ENCODE data around the gene SCLY.
"Not testable (repeated sequence)": the region's sequence is repeated elsewhere in the genome, so short reads cannot be mapped to it uniquely, and the experiment has no call there.

SCLY gene

GRCh38 chr2:238113611-238114010 is 52.8 kb downstream of the SCLY start:
- DNase-seq (ENCODE audit: low read depth, low spot score) = no peak

- DNase-seq (ENCODE audit: low read depth, low spot score) = no peak
These were observed 53.6 kb downstream of the SCLY start for GRCh38 chr2:238114331-238114841.

GRCh38 chr2:238114851-238115660 is 54.3 kb downstream of the SCLY start:
- DNase-seq (ENCODE audit: low read depth, low spot score) = no peak

GRCh38 chr2:238115709-238116108 is 54.9 kb downstream of the SCLY start:
- DNase-seq (ENCODE audit: low read depth, low spot score) = not testable (repeated sequence)

- DNase-seq (ENCODE audit: low read depth, low spot score) = no peak
These were observed 55.7 kb downstream of the SCLY start for GRCh38 chr2:238116298-238117198.

- DNase-seq (ENCODE audit: low read depth, low spot score) = no peak
These were observed 56.7 kb downstream of the SCLY start for GRCh38 chr2:238117199-238118154.

- DNase-seq (ENCODE audit: low read depth, low spot score) = no peak
These were observed 59.1 kb downstream of the SCLY start for GRCh38 chr2:238119756-238120462.

- DNase-seq (ENCODE audit: low read depth, low spot score) = no peak
These were observed 59.9 kb downstream of the SCLY start for GRCh38 chr2:238120463-238121298.

- DNase-seq (ENCODE audit: low read depth, low spot score) = no peak
These were observed 60.9 kb downstream of the SCLY start for GRCh38 chr2:238121511-238122286.

GRCh38 chr2:238122287-238123217 is 61.8 kb downstream of the SCLY start:
- no peak for DNase-seq (ENCODE audit: low read depth, low spot score)

GRCh38 chr2:238123218-238123971 is 62.6 kb downstream of the SCLY start:
- DNase-seq (ENCODE audit: low read depth, low spot score) = no peak

- no peak for DNase-seq (ENCODE audit: low read depth, low spot score)
These were observed 63.2 kb downstream of the SCLY start for GRCh38 chr2:238123991-238124470.

GRCh38 chr2:238124488-238125126 is 63.8 kb downstream of the SCLY start:
- no peak for DNase-seq (ENCODE audit: low read depth, low spot score)

GRCh38 chr2:238125127-238125885 is 64.5 kb downstream of the SCLY start:
- no peak for DNase-seq (ENCODE audit: low read depth, low spot score)

- no peak for DNase-seq (ENCODE audit: low read depth, low spot score)
These were observed 65.5 kb downstream of the SCLY start for GRCh38 chr2:238126338-238126737.

- no peak for DNase-seq (ENCODE audit: low read depth, low spot score)
These were observed 66.0 kb downstream of the SCLY start for GRCh38 chr2:238126775-238127164.
